AG04449 (cell line): ENCODE data around the gene DRG2.

Experiments used
- CTCF ChIA-PET: fragments of 350-600 bp; formaldehyde crosslinking; extraction: SDS; loops from one replicate; lab custom pipeline; 2021; ENCODE audit warnings: antibody characterized with exemption; lab: Yijun Ruan, JAX
- POLR2A ChIA-PET: fragments of 400-600, 350-600 bp; formaldehyde crosslinking; extraction: SDS; loops from one replicate; lab custom pipeline; 2020; ENCODE audit warnings: antibody characterized with exemption, inconsistent platforms; lab: Yijun Ruan, JAX
- DNase-seq: peaks from one replicate; pipeline ENCODE4 v3.0.0-alpha.2; 2010; ENCODE audit warnings: low read depth, low spot score
- H3K4me3 ChIP-seq: 2 replicates; pipeline ENCODE4 v1.5.1; 2011; ENCODE audit warnings: low read depth, mild to moderate bottlenecking, control low read depth, low read length
- CTCF ChIP-seq: IDR thresholded peaks from one replicate; pipeline ENCODE4 v1.5.1; 2011; ENCODE audit warnings: mild to moderate bottlenecking, moderate library complexity, low read length, control low read depth, inconsistent platforms; ENCODE audit not compliant: insufficient read depth; ENCODE audit errors: missing control alignments

Gene DRG2

DNA sequence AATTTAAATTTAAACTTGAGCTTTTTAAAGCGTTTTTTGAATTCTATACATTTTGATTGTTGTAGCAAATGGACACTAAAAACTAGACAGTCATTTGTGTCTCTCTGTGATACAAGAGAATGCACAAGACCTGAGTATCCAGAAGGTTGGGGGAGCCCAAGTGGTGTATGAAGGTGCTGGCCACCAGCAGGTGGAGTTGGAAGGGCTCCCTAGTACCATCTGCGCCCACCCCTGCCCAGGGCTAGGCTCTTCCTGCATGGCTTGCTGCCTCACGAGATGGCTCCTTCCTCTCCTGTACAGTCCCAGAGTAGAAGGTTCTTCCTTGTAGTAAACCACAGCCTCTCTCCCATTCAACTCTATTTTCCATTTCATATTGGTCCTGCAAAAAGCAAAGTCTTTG, 31.5 kb upstream of the DRG2 start:
- DNase-seq = no peak
- no peak overlapping the region for H3K4me3 ChIP-seq
- TF ChIP-seq CTCF = no peak
- ChIA-PET CTCF (no interaction called here), POLR2A (no interaction called here)

DNA sequence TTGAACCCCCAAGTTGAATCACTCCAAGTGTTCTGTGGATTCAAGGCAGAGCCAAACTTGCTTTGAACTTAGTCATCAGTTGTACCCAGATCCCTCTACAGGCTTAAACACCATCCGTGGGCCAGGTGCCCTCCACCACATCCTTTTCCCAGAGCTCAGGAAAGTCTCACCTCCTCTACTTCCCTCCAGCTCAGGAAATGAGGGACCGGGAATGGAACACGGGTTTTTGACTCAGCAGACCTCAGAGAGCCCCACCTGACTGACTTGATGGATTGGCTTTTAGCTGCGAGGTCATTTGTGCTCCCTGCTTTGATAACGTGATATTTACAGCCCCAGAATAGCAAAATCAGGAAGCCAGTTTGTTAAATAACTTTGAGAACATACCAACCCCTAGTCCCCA, 28.5 kb upstream of the DRG2 start:
- POLR2A ChIA-PET = no interaction called here
- CTCF ChIA-PET = interaction anchor here (0.8 kb wide), 1 partner anchor 9 kb away, joined by 3 read pairs; no protein-coding TSS in a partner anchor
- no peak for DNase-seq
- no peak overlapping the region for H3K4me3 ChIP-seq
- TF ChIP-seq CTCF = no peak

GRCh38 chr17:18064053-18064452, 23.7 kb upstream of the DRG2 start:
- H3K4me3 ChIP-seq = no peak overlapping the region
- POLR2A ChIA-PET = no interaction called here
- DNase-seq = no peak
- CTCF ChIA-PET = no interaction called here
- TF ChIP-seq CTCF = no peak

- no peak overlapping the region for H3K4me3 ChIP-seq
- CTCF ChIA-PET = no interaction called here
- POLR2A ChIA-PET = no interaction called here
- no peak for DNase-seq
- TF ChIP-seq CTCF = no peak
Observed at GRCh38 chr17:18065546-18065945, 22.2 kb upstream of the DRG2 start.

GRCh38 chr17:18066866-18067265, 20.9 kb upstream of the DRG2 start:
- CTCF ChIA-PET = no interaction called here
- POLR2A ChIA-PET = no interaction called here

DNA sequence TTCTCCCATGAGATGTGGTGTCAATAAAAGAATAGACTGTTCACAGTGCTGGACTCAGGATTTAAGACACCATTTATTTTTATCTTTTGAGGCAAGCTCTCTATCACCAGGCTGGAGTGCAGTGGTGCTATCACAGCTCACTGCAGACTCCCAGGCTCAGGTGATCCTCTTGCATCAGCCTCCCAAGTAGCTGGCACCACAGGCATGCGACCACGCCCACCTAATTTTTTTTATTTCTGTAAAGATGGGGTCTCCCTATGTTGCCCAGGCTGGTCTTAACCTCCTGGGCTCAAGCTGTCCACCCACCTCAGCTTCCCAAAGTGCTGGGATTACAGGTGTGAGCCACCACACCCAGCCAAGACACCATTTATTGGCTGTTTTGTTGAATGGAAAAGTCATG, 18.6 kb upstream of the DRG2 start:
- TF ChIP-seq CTCF = no peak
- no peak for DNase-seq
- ChIA-PET CTCF (interaction anchor here (1.5 kb wide), 1 partner anchor 11 kb away, joined by 3 read pairs; no protein-coding TSS in a partner anchor), POLR2A (no interaction called here)
- no peak overlapping the region for H3K4me3 ChIP-seq

More at GRCh38 chr17:18066866-18067265, 20.9 kb upstream of the DRG2 start:
- no peak for TF ChIP-seq CTCF
- H3K4me3 ChIP-seq = no peak overlapping the region
- DNase-seq = no peak
